HG03520 (cell line): Measurements from ENCODE around the gene CYTH2.
"Not testable (repeated sequence)": the region's sequence is repeated elsewhere in the genome, so short reads cannot be mapped to it uniquely, and the experiment has no call there.

ENCODE experiments used
- ATAC-seq: cut with Tn5 transposase; IDR thresholded peaks from one replicate; pipeline ENCODE4 v1.9.1; 2021; ENCODE audit warnings: mild to moderate bottlenecking, moderate library complexity; ENCODE audit not compliant: unreplicated experiment

CYTH2 gene

GRCh38 chr19:48476176-48476575, 7.0 kb downstream of the CYTH2 start:
- ATAC-seq = no peak

- no peak for ATAC-seq
Measured at GRCh38 chr19:48477067-48477685, 8.0 kb downstream of the CYTH2 start.

GRCh38 chr19:48477698-48478338, 8.6 kb downstream of the CYTH2 start:
- no peak for ATAC-seq

GRCh38 chr19:48478339-48479256, 9.4 kb downstream of the CYTH2 start:
- no peak for ATAC-seq

GRCh38 chr19:48479686-48480085, 10.5 kb downstream of the CYTH2 start:
- no peak for ATAC-seq

- ATAC-seq = no peak
Measured at GRCh38 chr19:48480183-48480557, 11.0 kb downstream of the CYTH2 start.

- ATAC-seq = no peak
Measured at GRCh38 chr19:48480558-48481500, 11.7 kb downstream of the CYTH2 start.

DNA sequence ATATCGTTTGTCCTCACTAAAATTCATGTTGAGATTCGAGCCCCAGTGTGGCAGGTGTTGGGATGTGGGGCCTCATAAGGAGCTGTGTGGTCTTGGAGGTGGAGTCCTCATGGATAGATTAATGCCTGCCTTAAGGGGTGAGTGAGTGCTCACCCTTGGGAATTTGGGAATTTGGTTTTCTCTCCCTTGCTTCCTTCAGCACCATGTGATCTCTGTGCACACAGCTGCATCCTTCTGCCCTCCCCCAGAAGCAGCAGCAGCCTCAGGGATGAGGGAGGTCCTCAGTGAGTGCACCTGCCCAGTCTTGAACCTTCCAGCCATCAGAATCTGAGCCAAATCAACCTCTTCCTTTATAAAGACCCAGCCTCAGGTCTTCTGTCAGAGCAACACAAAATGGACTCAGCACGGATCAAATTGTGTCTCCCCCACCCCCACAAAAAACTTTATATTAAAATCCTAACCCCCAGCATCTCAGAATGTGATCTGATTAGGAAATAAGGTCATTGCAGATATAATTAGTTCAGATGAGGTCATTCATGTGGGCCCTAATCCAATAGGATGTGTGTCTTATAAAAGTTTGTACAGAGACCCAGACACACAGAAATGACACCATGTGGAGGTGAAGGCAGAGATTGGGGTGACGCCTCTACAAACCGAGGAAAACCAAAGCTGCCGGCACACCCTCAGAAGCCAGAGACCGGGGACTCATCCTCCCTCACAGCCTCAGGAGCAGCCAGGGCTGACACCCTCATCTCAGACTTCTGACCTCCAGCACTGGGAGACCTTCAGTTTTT, 12.9 kb downstream of the CYTH2 start:
- no peak for ATAC-seq

- ATAC-seq = no peak
Measured at GRCh38 chr19:48483301-48483700, 14.1 kb downstream of the CYTH2 start.

DNA sequence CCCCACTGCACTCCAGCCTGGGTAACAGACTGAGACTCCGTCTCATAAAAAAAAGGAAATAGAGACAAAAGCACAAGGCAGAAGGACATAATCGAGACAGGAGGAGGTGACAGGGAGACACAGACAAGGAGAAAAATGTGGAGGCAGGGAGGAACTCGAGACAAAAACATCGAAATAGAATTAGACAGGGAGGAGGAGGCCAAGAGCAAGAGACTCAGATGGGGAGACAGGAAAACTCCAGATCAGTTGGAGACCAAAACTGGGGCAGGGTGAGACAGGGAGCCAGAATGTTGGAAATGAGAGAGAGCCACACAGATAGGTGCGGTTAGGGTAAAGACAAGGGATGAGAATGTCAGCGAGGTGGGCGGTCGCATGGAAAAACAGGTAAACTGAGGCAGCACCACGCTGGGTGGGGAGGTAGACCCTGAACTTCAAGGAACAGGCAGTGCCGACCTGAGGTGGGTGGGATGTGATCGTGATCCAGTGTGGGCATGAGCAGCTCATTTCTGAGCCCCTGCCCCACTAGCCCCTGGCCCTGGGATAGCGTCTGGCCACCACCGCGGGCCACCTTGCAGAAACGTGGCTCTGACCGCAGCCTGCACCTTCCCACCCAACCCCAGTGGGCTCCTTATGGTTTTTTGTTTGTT, 15.2 kb downstream of the CYTH2 start:
- ATAC-seq = no peak

- ATAC-seq = no peak
Measured at GRCh38 chr19:48484931-48485612, 15.9 kb downstream of the CYTH2 start.

DNA sequence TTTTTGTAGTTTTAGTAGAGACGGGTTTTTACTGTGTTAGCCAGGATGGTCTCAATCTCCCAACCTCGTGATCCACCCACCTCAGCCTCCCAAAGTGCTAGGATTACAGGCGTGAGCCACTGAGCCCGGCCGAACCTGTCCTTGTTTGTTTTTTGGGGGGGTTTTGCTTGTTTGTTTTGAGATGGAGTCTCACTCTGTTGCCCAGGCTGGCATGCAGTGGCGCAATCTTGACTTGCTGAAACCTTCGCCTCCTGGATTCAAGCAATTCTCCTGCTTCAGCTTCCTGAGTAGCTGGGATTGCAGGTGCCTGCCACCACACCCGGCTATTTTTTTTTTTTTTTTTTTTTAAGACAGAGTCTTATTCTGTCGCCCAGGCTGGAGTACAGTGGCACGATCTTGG, 17.5 kb downstream of the CYTH2 start:
- ATAC-seq = not testable (repeated sequence)

DNA sequence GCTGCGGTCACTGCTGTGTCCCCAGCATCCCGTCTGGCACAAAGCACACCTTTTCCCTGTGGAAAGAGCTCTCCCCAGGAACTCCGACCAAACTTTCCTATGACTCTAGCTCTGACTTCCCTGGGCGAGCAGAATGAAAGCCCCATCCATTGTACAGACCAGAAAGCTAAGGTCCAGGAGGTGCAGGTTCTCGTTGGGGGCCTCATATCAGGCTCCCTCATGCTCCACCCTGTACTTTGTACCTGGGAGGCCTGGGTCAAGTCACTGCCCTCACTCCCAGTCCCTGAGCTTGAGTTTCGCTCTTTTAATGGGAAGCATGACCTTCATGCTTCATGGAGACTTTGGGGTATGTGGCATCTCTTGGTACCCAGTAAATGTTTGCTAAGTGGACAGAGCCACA, 18.4 kb downstream of the CYTH2 start:
- ATAC-seq = no peak

DNA sequence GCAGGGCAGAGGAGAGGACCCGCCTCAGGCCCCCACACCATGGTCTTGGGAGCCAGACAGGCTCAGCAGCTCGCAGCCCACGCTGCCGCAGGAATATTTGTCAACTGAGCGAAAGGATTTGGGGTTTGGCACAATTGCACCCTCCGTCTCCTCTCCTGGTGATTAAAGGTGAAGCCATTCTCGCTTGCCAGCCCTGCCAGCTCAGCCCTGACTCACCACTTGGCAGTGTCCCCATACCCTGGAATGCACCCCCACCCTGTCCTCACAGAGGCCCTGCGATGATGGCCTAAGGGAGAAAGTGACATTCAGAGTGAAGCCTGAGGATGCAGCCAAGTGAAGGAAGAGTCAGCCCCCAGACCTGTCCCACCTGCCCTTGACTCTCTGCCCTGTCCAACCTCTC, 18.8 kb downstream of the CYTH2 start:
- ATAC-seq = no peak

DNA sequence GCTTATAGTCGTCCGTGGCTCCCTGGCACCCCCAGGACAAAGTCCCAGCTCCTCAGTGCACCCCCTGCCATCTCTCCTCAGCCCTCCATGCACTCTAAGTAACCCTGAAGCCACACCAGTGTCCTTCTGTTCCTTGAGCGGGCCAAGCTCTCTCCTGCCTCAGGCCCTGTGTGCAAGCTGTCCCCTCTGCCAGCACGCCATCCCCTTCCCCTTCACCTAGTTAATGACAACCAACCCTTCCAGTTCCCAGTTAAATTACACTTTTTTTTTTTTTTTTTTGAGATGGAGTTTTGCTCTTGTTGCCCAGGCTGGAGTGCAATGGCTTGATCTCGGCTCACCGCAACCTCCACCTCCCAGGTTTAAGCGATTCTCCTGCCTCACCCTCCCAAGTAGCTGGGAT, 19.3 kb downstream of the CYTH2 start:
- not testable (repeated sequence) for ATAC-seq

DNA sequence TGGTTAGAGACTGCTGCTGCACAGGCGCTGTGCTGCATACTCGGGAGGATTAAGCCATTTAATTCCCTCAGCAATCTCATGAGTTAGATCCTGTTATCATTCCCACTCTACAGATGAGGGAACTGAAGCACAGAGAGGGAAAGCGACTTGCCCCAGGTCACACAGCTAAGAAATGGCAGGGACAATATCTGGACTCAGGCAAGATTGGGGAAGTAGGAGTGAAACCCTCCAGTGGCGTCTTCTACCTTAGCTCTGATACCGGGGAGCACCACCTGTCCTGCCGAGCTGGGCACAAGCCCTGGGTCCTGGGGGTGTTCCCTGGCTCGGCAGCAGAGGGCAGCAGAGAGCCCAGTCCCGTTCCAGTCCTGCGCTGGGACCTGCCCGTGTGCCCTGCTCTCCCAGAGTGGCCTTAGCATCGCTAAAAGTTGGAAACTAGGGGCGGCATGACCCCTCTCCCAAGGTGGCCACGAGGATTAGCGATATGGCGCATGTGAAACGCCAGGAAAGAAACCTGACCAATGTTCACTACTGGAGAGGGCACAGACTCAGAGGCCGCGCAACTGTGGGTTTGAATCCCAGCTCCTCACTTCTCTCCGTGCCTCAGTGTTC, 20.5 kb downstream of the CYTH2 start:
- ATAC-seq = no peak

- ATAC-seq = no peak
Measured at GRCh38 chr19:48490981-48491792, 22.0 kb downstream of the CYTH2 start.

DNA sequence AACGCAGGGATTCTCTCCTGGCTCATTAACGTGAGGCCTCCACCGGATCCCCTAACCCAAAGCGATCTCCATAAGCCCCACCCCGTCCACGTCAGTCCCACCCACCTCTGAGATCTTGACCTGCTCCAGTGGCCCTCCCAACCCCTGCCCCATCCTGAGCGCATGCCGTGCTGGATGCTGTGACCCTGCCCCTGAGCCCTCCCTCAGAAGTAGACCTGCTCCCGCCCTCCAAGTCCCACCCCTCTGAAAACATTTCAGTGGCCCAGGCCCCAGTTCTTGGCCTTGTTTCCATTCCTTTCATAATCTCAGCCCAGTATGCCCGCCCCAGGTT, 22.6 kb downstream of the CYTH2 start:
- ATAC-seq = no peak
